ES-I3 (cell line): ENCODE data around the gene PDE5A.
"Not testable (repeated sequence)": the region's sequence is repeated elsewhere in the genome, so short reads cannot be mapped to it uniquely, and the experiment has no call there.

Experiments used
- H3K36me3 ChIP-seq: 2 replicates; pipeline ENCODE4 v1.6.1; 2013; ENCODE audit warnings: mild to moderate bottlenecking, low read length, control low read depth, moderate library complexity; ENCODE audit not compliant: insufficient read depth
- H3K4me1 ChIP-seq: 2 replicates; pipeline ENCODE4 v1.6.1; 2013; ENCODE audit warnings: mild to moderate bottlenecking, control low read depth, low read length; ENCODE audit not compliant: insufficient read depth
- H3K9ac ChIP-seq: 2 replicates; pipeline ENCODE4 v1.6.1; 2013; ENCODE audit warnings: low read depth, mild to moderate bottlenecking, low read length, moderate library complexity
- H3K9me3 ChIP-seq: 2 replicates; pipeline ENCODE4 v1.6.1; 2013; ENCODE audit warnings: mild to moderate bottlenecking, low read length, moderate library complexity; ENCODE audit not compliant: control insufficient read depth, insufficient read depth

Gene PDE5A

DNA sequence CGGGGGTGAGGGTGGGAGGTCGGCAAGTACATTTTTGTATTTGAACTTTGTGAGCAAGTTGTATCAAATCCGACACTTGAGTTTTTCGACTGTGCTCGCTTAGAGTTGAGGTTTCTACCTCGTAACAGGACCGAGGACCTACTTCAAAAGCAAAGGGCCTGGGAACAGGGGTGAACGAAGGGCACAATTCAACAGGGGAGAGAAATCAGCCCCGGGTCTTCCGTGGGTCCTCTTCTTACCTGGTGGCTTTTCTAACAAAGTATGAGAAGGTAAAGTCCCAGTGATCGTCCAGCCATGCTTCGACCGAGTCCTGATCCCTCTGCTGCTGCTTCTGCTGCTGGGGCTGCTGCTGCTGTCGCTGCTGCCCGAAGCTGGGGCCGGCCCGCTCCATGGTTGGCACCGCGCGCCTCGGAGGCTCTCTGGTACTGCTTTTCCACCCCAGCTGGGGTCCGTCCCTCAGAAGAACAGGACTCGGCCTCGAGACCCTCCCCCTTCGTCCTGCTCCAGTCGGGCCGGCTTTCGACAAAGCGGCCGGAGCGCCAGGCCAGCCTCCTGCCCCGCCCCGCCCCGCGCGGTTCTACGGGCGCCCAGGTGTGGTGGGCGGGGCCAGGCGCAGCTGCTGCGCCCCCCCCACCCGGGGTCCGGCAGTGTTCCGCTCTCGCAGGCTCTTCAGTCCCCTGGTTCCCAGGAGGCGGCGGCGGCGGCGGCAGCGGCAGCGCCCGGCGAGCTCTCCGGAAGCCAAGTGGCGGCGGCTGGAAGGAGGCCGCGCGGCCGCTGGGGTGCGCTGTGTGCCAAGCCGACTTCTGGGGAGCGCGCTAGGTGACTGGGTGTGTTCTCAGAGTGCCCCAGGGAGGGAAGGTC lies at the start of gene PDE5A:
Gene PDE5A (minus strand): TSS at position 524 of the 861 bp plus-strand sequence. CDS start 133 bp downstream, at position 391.
- Histone ChIP-seq H3K9me3 (no peaks in the 10 kb centered on the region), H3K9ac (peak within 1 kb of the TSS; percentile 94), H3K4me1 (no peaks in the 10 kb centered on the region), H3K36me3 (no peaks in the 10 kb centered on the region)

DNA sequence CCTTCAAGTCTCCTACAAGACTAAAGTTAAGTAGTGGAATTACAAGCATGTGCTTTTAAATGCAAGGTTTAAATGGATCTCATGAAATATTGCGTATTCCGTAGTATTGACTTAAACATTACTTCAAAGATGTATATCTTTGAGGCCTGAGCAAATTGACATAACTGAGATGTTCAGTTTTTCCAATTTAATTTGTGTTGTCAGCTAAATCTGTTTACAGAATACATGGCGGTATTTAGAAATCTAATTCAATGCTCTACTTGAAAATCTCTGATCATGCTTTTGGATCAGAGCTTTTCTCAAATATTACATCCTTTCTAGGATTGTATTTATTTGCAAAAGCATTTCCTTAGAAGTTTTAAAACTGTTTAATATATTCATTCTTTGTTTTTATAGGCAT lies 47.5 kb upstream of the PDE5A start:
- no peak overlapping the region for H3K9ac ChIP-seq
- H3K9me3 ChIP-seq = no peaks in the 10 kb centered on the region
- H3K4me1 ChIP-seq = peaks cover 16% of the 10 kb centered on the region; the same call in 1 of the 2 replicates
- no peaks in the 10 kb centered on the region for H3K36me3 ChIP-seq

DNA sequence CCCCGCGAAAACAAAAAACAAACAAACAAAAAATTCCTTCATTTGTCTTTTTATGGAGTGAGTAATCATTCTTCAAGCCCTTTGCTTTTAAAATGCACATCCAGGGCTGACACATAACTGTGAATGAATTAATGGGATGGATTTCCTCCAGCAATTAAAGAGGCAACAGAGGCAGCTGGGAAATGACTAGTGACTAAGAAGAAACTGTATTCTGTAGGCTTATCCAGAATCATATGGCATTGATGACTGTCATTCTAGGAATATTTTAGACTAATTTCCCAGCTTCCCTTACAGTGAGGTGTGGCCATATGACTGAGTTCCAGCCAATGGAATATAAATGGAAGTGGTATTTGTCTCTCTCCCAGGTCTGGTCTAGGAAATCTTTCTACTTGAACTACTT lies 46.8 kb upstream of the PDE5A start:
- Histone ChIP-seq H3K4me1 (peaks cover 16% of the 10 kb centered on the region; the same call in 1 of the 2 replicates), H3K9me3 (no peaks in the 10 kb centered on the region), H3K36me3 (no peaks in the 10 kb centered on the region), H3K9ac (no peak overlapping the region)

DNA sequence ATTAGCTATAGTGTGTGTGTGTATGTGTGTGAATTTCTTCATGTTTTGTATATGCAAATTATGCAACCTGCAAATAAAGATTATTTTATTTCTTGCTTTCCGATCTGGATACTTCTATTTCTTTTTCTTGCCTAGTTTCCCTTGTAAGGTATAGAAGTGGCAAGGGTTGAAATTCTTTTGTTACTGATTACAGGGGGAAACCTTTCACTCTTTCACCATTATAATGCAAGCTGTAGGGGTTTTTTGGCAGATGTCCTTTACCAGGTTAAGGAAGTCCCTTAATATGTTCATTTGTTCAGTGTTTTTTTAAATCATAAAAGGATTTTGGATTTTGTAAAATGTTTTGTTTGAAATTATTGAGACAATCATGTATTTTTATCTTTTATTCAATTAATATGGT lies 44.3 kb upstream of the PDE5A start:
- peaks cover 16% of the 10 kb centered on the region; the same call in 1 of the 2 replicates for H3K4me1 ChIP-seq
- H3K36me3 ChIP-seq = no peaks in the 10 kb centered on the region
- no peak overlapping the region for H3K9ac ChIP-seq
- H3K9me3 ChIP-seq = no peaks in the 10 kb centered on the region

DNA sequence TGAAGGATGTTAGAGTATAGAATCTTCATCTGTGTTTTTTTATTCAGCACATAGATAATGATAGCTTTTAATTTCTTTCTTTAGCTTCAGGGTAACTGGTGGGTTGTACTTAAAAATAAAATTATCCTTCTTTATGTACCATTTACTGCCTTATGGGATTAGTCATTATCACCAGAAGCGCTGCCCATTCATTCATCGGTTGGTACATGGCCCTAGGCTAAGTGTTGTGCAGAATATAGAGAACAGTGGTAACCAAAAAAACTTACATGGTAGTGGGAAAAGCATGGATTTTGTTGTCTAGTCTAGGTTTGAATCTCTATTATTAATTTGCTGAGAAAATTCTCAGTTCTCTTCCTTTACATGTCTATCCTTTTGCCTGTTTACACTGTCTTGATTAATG lies 43.5 kb upstream of the PDE5A start:
- Histone ChIP-seq H3K4me1 (peaks cover 16% of the 10 kb centered on the region; the same call in 1 of the 2 replicates), H3K9me3 (no peaks in the 10 kb centered on the region), H3K36me3 (no peaks in the 10 kb centered on the region), H3K9ac (no peak overlapping the region)

DNA sequence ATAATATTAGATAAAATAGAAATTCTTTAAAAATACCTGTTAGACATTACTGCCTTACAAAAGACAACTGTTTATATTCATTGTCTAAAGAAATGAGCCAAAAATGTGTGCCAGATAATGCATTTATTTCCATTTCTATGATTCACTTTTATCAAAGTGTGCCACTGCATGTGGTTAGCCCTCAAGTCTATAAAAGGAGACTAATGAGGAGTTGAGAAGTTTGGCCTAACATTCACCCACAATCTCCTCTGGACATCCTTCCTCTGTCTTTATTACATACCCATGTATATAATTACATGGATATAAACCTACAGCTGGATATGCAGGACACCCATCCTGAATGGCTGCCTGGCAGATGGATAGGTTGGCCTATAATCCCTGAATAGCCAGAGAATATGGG lies 42.6 kb upstream of the PDE5A start:
- H3K4me1 ChIP-seq = peaks cover 16% of the 10 kb centered on the region; the same call in 1 of the 2 replicates

DNA sequence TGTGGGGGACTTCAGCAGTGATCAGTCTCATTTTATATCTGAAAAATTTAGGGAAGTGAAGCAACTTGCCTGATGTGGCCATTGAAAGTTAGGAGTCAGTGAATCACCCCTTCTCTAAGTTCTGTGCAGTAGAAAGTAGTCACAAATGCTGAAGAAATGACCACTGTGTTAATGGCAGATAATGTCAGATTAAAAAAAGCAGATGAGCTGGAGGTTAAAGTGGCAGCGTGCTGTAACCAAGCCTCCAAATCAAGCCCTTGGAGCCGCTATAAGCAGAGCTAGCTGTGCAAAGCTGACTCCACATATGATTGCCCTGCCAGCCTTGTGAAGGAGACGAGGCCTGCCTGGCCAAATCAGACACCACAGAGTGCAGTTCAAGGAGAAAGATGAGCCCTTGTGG lies 39.2 kb upstream of the PDE5A start:
- Histone ChIP-seq H3K9me3 (no peaks in the 10 kb centered on the region), H3K36me3 (no peaks in the 10 kb centered on the region), H3K9ac (no peak overlapping the region), H3K4me1 (peaks cover 11% of the 10 kb centered on the region; the same call in 1 of the 2 replicates)

More for the DNA sequence above, 42.6 kb upstream of the PDE5A start:
- Histone ChIP-seq H3K9me3 (no peaks in the 10 kb centered on the region), H3K36me3 (no peaks in the 10 kb centered on the region), H3K9ac (no peak overlapping the region)

DNA sequence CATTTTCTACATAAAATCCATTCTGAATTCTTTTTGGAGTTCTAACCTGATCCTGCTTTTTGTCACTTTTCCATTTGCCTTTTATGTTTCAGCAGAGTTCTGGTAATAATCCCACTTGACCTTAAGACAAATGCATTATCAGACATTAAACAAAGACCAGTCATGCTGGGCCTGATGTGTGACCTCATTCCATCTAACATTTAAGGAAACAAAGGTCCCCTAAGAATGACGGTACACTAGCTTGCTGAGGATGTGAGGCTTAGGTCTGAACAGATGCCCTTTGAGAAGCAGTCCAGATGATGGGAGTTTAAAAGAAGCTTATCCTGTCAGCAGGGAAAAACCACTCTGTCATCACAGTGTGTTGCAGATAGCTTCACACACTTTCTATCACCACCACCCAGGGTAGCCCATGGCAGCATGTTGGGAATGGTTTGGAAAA lies 38.1 kb upstream of the PDE5A start:
- H3K9me3 ChIP-seq = no peaks in the 10 kb centered on the region
- no peaks in the 10 kb centered on the region for H3K36me3 ChIP-seq
- H3K9ac ChIP-seq = no peak overlapping the region
- H3K4me1 ChIP-seq = peaks cover 2% of the 10 kb centered on the region; the same call in 1 of the 2 replicates

DNA sequence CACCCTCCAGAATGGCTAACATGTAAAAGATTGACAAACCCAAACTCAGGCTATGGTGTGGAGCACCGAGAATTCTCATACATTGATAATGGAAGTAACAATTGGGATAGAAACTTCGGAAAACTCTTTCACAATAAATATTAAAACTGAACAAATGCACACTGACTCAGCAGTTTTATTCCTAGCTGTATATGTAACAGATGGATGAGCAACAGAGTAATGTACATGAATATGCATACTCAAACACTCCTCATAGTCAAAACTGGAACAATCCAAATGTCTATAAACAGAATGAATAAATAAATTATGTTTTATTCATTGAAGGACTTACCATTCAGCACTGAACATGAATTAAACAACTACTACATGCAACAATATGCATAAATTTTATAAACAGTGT lies 37.1 kb upstream of the PDE5A start:
- H3K36me3 ChIP-seq = no peaks in the 10 kb centered on the region

DNA sequence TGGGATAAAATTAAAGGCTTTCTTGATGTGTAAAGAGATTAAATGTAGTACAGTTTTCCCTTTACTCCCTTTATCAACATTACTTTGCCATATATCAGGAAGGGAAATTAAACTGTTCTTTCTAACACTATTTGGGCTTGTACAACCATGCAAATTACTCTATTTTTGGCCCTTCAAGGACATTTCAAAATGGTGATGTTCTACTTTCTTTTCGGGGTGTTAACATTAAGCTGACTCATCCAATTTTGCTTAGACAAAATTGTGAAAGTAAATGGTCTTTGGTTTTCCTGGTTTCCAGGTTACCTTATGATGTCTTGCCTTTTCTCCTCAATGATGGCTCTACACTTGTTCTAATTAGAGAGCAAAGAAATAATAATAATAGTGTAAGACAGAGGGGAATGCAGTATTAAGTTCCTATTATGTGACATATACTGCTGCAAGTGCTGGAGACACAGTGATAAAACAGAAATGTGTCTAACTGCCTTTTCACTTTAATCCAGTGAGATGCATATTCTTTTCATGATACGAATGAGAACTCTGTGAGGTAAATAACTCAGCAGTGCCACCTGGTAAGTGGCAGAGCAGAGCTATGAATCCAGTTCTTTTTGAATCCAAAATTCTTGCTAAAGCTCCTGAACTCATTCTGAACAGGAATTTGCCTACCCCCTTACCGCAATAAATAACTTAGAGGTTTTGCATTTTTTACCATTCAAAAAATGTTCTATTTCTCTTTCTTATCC lies 35.7 kb upstream of the PDE5A start:
- H3K4me1 ChIP-seq = no peaks in the 10 kb centered on the region; the same call in 1 of the 2 replicates
- H3K9ac ChIP-seq = no peak overlapping the region
- H3K9me3 ChIP-seq = no peaks in the 10 kb centered on the region

More for the DNA sequence above, 37.1 kb upstream of the PDE5A start:
- Histone ChIP-seq H3K9me3 (no peaks in the 10 kb centered on the region), H3K9ac (no peak overlapping the region), H3K4me1 (no peaks in the 10 kb centered on the region; the same call in 1 of the 2 replicates)

DNA sequence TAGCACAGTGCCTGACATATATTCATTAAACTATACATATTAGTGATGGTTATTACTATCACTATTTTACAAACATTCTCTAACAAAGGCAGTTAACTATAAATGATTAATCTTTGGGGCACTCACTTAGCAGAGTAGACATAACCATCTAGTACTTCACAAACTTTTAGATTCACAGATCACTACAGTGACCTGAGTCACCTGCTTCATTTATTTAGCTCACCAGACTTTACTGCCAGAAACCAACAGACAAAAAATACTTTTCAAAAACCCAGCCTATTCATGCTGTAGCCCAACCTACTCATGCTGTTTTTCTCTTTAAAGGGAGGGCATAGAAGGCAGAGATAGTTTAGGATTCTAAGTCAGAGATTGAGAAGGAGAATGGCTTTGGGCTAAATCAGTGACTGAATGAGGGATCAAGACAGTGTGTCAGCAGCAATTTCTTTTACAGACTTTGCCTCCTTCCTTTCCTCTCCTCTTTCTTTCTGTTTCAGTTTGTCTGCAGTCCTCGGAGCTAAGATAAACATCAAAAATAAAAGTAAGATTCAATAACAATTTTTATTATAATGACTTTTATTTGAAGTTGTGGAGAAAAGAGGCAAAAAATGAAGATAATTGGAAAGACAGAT lies 34.7 kb upstream of the PDE5A start:
- no peaks in the 10 kb centered on the region for H3K4me1 ChIP-seq
- no peaks in the 10 kb centered on the region for H3K36me3 ChIP-seq
- H3K9me3 ChIP-seq = no peaks in the 10 kb centered on the region
- H3K9ac ChIP-seq = no peak overlapping the region; the same call in 1 of the 2 replicates

More for the DNA sequence above, 35.7 kb upstream of the PDE5A start:
- no peaks in the 10 kb centered on the region for H3K36me3 ChIP-seq

DNA sequence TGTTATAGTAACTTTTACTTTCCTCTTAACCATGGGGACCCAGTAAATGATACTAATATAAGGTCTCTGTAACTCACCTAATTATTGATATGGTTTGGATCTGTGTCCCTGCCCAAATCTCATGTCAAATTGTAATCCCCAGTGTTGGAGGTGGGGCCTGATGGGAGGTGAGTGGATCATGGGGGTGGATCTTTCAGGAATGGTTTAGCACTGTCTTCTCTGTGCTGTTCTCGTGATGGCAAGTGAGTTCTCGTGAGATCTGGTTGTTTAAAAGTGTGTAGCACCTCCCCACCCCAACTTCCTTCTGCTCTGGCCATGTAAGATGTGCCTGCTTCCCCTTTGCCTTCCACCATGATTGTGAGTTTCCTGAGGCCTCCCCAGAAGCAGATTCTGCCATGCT lies 34.0 kb upstream of the PDE5A start:
- not testable (repeated sequence) for H3K9ac ChIP-seq

DNA sequence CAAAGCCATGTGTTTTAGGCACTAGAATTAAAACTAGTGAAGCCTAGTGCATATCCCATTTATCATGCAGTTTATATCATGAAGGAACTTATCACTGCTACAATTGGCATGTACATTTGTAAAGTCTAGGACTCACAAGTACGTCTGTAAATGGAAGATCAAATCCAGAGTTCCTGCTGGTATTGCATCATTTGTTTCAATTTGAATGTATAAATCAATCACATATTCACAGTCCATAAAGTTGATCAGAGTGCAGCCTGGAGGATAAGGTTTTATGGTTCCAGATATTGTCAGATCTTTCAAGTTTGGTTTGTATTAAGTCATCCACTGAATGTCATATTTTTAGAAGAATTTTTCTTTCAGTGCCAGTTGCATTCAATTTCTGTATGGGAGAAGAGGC lies 32.6 kb upstream of the PDE5A start:
- Histone ChIP-seq H3K4me1 (peaks cover 12% of the 10 kb centered on the region), H3K9ac (no peak overlapping the region), H3K9me3 (no peaks in the 10 kb centered on the region), H3K36me3 (no peaks in the 10 kb centered on the region)

More for the DNA sequence above, 34.0 kb upstream of the PDE5A start:
- H3K9me3 ChIP-seq, H3K36me3 ChIP-seq, H3K4me1 ChIP-seq: not testable (repeated sequence)

DNA sequence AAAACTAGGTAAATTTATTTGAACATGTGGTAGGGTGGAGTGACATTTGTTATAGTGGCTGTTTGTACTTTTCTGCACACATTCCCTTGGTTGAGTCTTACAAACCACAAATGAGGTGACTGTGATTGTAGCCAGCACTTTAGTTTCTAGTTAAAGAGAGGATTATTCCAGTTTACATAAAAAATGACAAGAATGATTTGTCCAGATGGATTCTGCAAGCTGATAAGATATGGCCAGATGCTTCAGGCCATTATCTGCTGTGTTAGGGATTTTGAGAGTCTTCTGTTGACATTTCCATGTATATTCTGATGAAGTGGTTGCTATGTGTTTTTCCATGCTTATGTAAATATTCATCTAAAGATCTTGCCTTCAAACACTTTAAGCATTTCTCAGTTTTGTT lies 31.0 kb upstream of the PDE5A start:
- Histone ChIP-seq H3K4me1 (peaks cover 13% of the 10 kb centered on the region), H3K36me3 (no peaks in the 10 kb centered on the region), H3K9ac (no peak overlapping the region), H3K9me3 (no peaks in the 10 kb centered on the region)
